NT2/D1 (cell line): ENCODE measurements around the gene CXCL8.

Source experiments
- SUZ12 ChIP-seq: IDR thresholded peaks from 2 replicates; pipeline ENCODE4 v1.6.1; 2011; ENCODE audit not compliant: insufficient read length, insufficient read depth; ENCODE audit errors: extremely low read depth
- YY1 ChIP-seq: IDR thresholded peaks from 2 replicates; pipeline ENCODE4 v1.6.1; 2011; ENCODE audit not compliant: insufficient read length, insufficient read depth

- no peak for TF ChIP-seq YY1
- TF ChIP-seq SUZ12 = no peak
These were observed 8.3 kb upstream of the CXCL8 start for GRCh38 chr4:73731968-73732610.
